Activated B cell treated with CpG ODN at 0.5 μM for 24 hours (primary cell): Measurements from ENCODE around the gene SAMD7. TPM values are rescaled to one million over a fixed set of nuclear protein-coding genes. Genes with fewer than 3 reads are reported as not detected.
A peak's percentile ranks its signal among the peaks of the same experiment; 100 is the strongest.

Experiments used
- ATAC-seq: fragments of 200-7000 bp; cut with Tn5 transposase; one replicate; pipeline ENCODE4 v1.10.0; 2021; ENCODE audit warnings: low read depth, mild to moderate bottlenecking, moderate library complexity
- CTCF ChIA-PET: fragments of 350-600 bp; sonication (Branson Sonifier 250); formaldehyde crosslinking; loops from one replicate; lab custom pipeline; 2021; ENCODE audit warnings: antibody characterized with exemption; lab: Charles Lee
- POLR2A ChIA-PET: fragments of 350-600 bp; sonication (Branson Sonifier 250); formaldehyde crosslinking; loops from one replicate; lab custom pipeline; 2021; ENCODE audit warnings: antibody characterized with exemption; lab: Charles Lee
- DNase-seq: peaks from one replicate; pipeline ENCODE4 v3.0.0; 2022
- H3K27ac Mint-ChIP-seq: one replicate; pipeline ENCODE4 v1.8.0; 2020; ENCODE audit warnings: mixed read lengths
- H3K27me3 Mint-ChIP-seq: one replicate; pipeline ENCODE4 v1.8.0; 2021; ENCODE audit warnings: mixed read lengths
- H3K36me3 Mint-ChIP-seq: one replicate; pipeline ENCODE4 v1.8.0; 2021; ENCODE audit warnings: low read depth, mixed read lengths
- H3K4me1 Mint-ChIP-seq: one replicate; pipeline ENCODE4 v1.8.0; 2021; ENCODE audit warnings: mixed read lengths
- H3K4me3 Mint-ChIP-seq: one replicate; pipeline ENCODE4 v1.8.0; 2020; ENCODE audit warnings: mild to moderate bottlenecking, mixed read lengths
- H3K9me3 Mint-ChIP-seq: one replicate; pipeline ENCODE4 v1.8.0; 2020; ENCODE audit warnings: mixed read lengths
- CTCF ChIP-seq: fragments of 200-600 bp; IDR thresholded peaks from one replicate; pipeline ENCODE4 v1.8.0; 2022; ENCODE audit warnings: antibody characterized with exemption, mild to moderate bottlenecking
- intact Hi-C: fragments of 100-400 bp; cut with micrococcal nuclease; formaldehyde crosslinking; loops from one replicate; pipeline ENCODE4 v1.15.1; 2024
- total RNA-seq: library from RNA; stranded (reverse); gene quantifications from 2 replicates; pipeline ENCODE4 v1.2.3, GENCODE V29; 2022

SAMD7 gene
- total RNA-seq, 1 donor from 2014 or later, result not detected

GRCh38 chr3:169965562-169966427 lies 54.4 kb downstream of the SAMD7 start:
- peaks cover 4% of the 10 kb centered on the region for H3K9me3 Mint-ChIP-seq
- ChIA-PET POLR2A (interaction anchor here (0.7 to 9.8 kb wide), 27 partner anchors 8 to 215 kb away, joined by 3 to 305 read pairs (median 7); partner anchors contain the start of genes ACTRT3, MYNN, PHC3 and TERC), CTCF (interaction anchor here (0.6 to 9.3 kb wide), 16 partner anchors 11 to 465 kb away, joined by 3 to 127 read pairs (median 4); no protein-coding TSS in a partner anchor)
- peak overlapping the region; percentile 99 for H3K27ac Mint-ChIP-seq
- no peaks in the 10 kb centered on the region for H3K27me3 Mint-ChIP-seq
- ATAC-seq (peak; percentile 38), DNase-seq (no peak)
- intact Hi-C loops, result loop anchor here (1.0 to 2.0 kb wide), 7 partner anchors 11 to 201 kb away; partner anchors contain the start of gene TERC
- peaks cover 85% of the 10 kb centered on the region for H3K4me1 Mint-ChIP-seq
- peak overlapping the region; percentile 99 for H3K4me3 Mint-ChIP-seq
- TF ChIP-seq CTCF, result no peak
- peaks cover 37% of the 10 kb centered on the region for H3K36me3 Mint-ChIP-seq

- TF ChIP-seq CTCF, result no peak
- Mint-ChIP-seq H3K27ac (peak within 1 kb of the TSS; percentile 99), H3K9me3 (peaks cover 4% of the 10 kb centered on the region), H3K4me3 (peak within 1 kb of the TSS; percentile 99), H3K27me3 (no peaks in the 10 kb centered on the region), H3K36me3 (peaks cover 39% of the 10 kb centered on the region), H3K4me1 (peaks cover 87% of the 10 kb centered on the region)
- ChIA-PET POLR2A (interaction anchor here (0.6 to 9.8 kb wide), 34 partner anchors 9 to 214 kb away, joined by 3 to 305 read pairs (median 6); partner anchors contain the start of genes ACTRT3, LRRC34, LRRIQ4 and MYNN), CTCF (interaction anchor here (0.9 to 9.3 kb wide), 13 partner anchors 12 to 203 kb away, joined by 3 to 127 read pairs (median 7); no protein-coding TSS in a partner anchor)
- peak; percentile 94 for DNase-seq
- peak; percentile 86 for ATAC-seq
- intact Hi-C loops, result loop anchor here (1.0 to 2.0 kb wide), 7 partner anchors 12 to 202 kb away; partner anchors contain the start of gene TERC
Measured at GRCh38 chr3:169966428-169966950, 55.1 kb downstream of the SAMD7 start, which contains the start of gene SEC62. Gene SEC62, plus strand, starts transcription at chr3:169966807. Its CDS starts 16 bp downstream, at chr3:169966823.

- Mint-ChIP-seq H3K27me3 (no peaks in the 10 kb centered on the region), H3K9me3 (peaks cover 4% of the 10 kb centered on the region), H3K27ac (peak overlapping the region; percentile 99), H3K36me3 (peaks cover 46% of the 10 kb centered on the region), H3K4me3 (peak overlapping the region; percentile 99), H3K4me1 (peaks cover 89% of the 10 kb centered on the region)
- DNase-seq (no peak), ATAC-seq (peak; percentile 58)
- CTCF ChIA-PET, result interaction anchor here (0.8 to 9.3 kb wide), 13 partner anchors 10 to 204 kb away, joined by 3 to 127 read pairs (median 7); no protein-coding TSS in a partner anchor
- POLR2A ChIA-PET, result interaction anchor here (0.6 to 9.8 kb wide), 36 partner anchors 9 to 389 kb away, joined by 3 to 305 read pairs (median 5); partner anchors contain the start of genes ACTRT3, GPR160, LRRC34 and LRRIQ4
- intact Hi-C loops, result loop anchor here (1.0 to 2.0 kb wide), 7 partner anchors 13 to 202 kb away; partner anchors contain the start of gene TERC
- TF ChIP-seq CTCF, result no peak
Measured at GRCh38 chr3:169966951-169967915, 55.9 kb downstream of the SAMD7 start.

- intact Hi-C loops, result no loop called here
- ChIA-PET POLR2A (interaction anchor here (1.4 to 9.8 kb wide), 10 partner anchors 9 to 156 kb away, joined by 3 to 305 read pairs (median 20); partner anchors contain the start of genes GPR160, LRRC34 and LRRIQ4), CTCF (interaction anchor here (0.8 to 9.3 kb wide), 8 partner anchors 9 to 168 kb away, joined by 3 to 127 read pairs (median 11); no protein-coding TSS in a partner anchor)
- ATAC-seq, result no peak
- H3K9me3 Mint-ChIP-seq, result peaks cover 4% of the 10 kb centered on the region
- peaks cover 84% of the 10 kb centered on the region for H3K4me1 Mint-ChIP-seq
- peaks cover 50% of the 10 kb centered on the region for H3K36me3 Mint-ChIP-seq
- H3K4me3 Mint-ChIP-seq, result peak overlapping the region; percentile 99
- no peak for TF ChIP-seq CTCF
- H3K27me3 Mint-ChIP-seq, result no peaks in the 10 kb centered on the region
- no peak for DNase-seq
- H3K27ac Mint-ChIP-seq, result peak overlapping the region; percentile 99
Measured at GRCh38 chr3:169968224-169968885, 57.0 kb downstream of the SAMD7 start.
